ENCODE measurements around the gene POLR2I.

Gene POLR2I

DNA sequence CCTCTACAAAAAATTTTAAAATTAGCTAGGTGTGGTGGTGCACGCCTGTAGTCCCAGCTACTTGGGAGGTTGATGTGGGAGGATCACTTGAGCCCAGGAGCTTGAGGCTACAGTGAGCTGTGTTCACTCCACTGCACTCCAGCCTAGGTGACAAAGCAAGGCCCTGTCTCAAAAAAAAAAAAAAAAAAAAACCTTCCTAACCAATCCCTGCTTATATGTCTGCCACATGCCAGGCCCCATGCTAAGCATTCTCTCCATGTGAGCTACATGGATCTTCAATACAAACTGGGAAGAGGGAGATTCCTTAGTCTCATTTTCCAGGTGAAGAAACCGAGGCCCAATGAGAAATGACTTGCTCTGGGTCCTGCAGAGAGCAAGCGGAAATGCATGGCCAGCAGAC lies 6.0 kb downstream of the POLR2I start:
- DNase-seq (ENCODE audit: low read depth) = no peak
- TF ChIP-seq, protein P1, sequence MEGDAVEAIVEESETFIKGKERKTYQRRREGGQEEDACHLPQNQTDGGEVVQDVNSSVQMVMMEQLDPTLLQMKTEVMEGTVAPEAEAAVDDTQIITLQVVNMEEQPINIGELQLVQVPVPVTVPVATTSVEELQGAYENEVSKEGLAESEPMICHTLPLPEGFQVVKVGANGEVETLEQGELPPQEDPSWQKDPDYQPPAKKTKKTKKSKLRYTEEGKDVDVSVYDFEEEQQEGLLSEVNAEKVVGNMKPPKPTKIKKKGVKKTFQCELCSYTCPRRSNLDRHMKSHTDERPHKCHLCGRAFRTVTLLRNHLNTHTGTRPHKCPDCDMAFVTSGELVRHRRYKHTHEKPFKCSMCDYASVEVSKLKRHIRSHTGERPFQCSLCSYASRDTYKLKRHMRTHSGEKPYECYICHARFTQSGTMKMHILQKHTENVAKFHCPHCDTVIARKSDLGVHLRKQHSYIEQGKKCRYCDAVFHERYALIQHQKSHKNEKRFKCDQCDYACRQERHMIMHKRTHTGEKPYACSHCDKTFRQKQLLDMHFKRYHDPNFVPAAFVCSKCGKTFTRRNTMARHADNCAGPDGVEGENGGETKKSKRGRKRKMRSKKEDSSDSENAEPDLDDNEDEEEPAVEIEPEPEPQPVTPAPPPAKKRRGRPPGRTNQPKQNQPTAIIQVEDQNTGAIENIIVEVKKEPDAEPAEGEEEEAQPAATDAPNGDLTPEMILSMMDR (IDR thresholded peaks at IDR 0.05; ENCODE audit: control insufficient read depth, insufficient read depth, low read depth, low read length, missing control alignments) = no peak
- H3K4me3 ChIP-seq (ENCODE audit: control insufficient read depth, low read depth, low read length) = no peak overlapping the region

GRCh38 chr19:36106991-36107390 lies 7.7 kb downstream of the POLR2I start:
- DNase-seq (ENCODE audit: low read depth) = no peak
- H3K4me3 ChIP-seq (ENCODE audit: control insufficient read depth, low read depth, low read length) = no peak overlapping the region
- TF ChIP-seq, protein P1 (IDR thresholded peaks at IDR 0.05; ENCODE audit: control insufficient read depth, insufficient read depth, low read depth, low read length, missing control alignments) = no peak

GRCh38 chr19:36106441-36106840 lies 8.2 kb downstream of the POLR2I start:
- no peak overlapping the region for H3K4me3 ChIP-seq (ENCODE audit: control insufficient read depth, low read depth, low read length)
- no peak for DNase-seq (ENCODE audit: low read depth)

GRCh38 chr19:36103842-36104552 lies 10.7 kb downstream of the POLR2I start:
- no peak overlapping the region for H3K4me3 ChIP-seq (ENCODE audit: control insufficient read depth, low read depth, low read length)
- DNase-seq (ENCODE audit: low read depth) = no peak
- TF ChIP-seq, protein P1 (IDR thresholded peaks at IDR 0.05; ENCODE audit: control insufficient read depth, insufficient read depth, low read depth, low read length, missing control alignments) = no peak

More at GRCh38 chr19:36106441-36106840, 8.2 kb downstream of the POLR2I start:
- TF ChIP-seq, protein P1 (IDR thresholded peaks at IDR 0.05; ENCODE audit: control insufficient read depth, insufficient read depth, low read depth, low read length, missing control alignments) = no peak

- DNase-seq (ENCODE audit: low read depth) = no peak
- TF ChIP-seq, protein P1 (IDR thresholded peaks at IDR 0.05; ENCODE audit: control insufficient read depth, insufficient read depth, low read depth, low read length, missing control alignments) = no peak
- H3K4me3 ChIP-seq (ENCODE audit: control insufficient read depth, low read depth, low read length) = no peak overlapping the region
Observed at GRCh38 chr19:36103040-36103626, 11.5 kb downstream of the POLR2I start.

DNA sequence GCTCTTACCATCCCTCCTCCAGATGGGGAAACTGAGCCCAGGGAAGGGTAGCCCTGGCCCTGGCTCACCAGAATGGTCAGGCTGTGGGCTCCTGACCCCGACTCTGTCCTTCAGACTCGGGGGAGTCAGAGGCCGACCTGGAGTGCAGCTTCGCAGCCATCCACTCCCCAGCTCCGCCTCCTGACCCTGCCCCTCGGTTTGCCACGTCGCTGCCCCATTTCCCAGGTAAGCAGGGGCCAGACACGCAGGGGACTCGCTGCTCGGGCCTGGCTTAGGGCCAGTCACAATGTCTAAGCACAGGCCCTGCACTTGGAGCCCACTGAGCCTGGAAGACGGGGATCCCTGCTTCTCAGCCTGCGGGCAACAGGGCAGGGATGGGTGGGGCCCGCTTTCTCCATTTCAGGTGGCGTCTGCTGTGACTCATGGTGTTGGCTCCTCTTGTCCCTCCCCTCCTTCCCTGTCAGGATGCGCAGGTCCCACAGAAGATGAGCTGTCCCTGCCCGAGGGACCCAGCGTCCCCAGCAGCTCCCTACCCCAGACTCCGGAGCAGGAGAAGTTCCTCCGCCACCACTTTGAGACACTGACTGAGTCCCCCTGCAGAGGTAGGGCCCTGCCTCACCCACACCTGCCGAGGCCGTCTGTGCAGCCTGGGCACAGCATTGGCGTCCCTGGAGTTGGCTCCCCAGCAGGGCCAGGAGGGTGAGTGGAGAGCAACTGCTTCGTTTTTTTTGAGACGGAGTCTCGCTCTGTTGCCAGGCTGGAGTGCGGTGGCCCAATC lies 12.9 kb downstream of the POLR2I start:
- no peak for DNase-seq (ENCODE audit: low read depth)
- TF ChIP-seq, protein P1 (IDR thresholded peaks at IDR 0.05; ENCODE audit: control insufficient read depth, insufficient read depth, low read depth, low read length, missing control alignments) = no peak
- no peak overlapping the region for H3K4me3 ChIP-seq (ENCODE audit: control insufficient read depth, low read depth, low read length)
